Stimulated activated CD4-positive, alpha-beta T cell treated with anti-CD3 and anti-CD28 coated beads, Interleukin-4, amount 100 ng/mL, for 4 hours (primary cell): ENCODE measurements around the gene ATP2B3.
A peak's percentile ranks its signal among the peaks of the same experiment; 100 is the strongest.

Experiments
- DNase-seq, 2 experiments: peaks; one replicate each; pipeline ENCODE4 v3.0.0-alpha.2; 2020

ATP2B3 gene

GRCh38 chrX:153490217-153490930, 27.1 kb upstream of the ATP2B3 start:
- DNase-seq: no peak

DNA sequence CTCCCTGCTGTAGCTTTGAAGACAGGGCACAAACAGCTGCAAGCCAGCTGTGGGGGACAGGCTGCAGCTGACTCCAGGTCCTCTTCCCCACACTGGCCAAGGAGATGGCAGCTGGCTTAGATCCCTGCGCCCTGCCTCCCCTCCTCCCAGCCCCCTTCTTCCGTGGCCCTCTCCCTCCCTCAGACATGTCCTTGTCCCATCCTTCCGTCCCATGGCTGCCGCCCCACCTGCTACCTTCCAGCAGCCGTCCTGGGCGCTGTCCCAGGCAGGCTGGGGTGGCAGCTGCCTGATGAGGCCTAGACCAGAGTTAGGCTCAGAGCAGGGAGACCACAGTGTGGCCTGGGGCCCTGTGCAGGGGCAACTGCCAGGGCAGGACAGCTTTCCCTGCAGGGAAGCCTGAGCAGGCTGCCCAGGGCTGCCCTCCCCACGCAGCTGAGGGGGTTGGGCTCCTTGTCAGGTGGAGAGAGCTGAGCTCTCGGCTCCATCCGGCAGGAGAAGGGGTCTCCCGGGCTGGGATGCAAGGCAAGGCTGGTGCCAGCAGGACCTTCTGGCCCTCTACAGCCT, 26.0 kb upstream of the ATP2B3 start:
- DNase-seq: no peak

GRCh38 chrX:153491918-153492317, 25.5 kb upstream of the ATP2B3 start:
- no peak for DNase-seq

DNA sequence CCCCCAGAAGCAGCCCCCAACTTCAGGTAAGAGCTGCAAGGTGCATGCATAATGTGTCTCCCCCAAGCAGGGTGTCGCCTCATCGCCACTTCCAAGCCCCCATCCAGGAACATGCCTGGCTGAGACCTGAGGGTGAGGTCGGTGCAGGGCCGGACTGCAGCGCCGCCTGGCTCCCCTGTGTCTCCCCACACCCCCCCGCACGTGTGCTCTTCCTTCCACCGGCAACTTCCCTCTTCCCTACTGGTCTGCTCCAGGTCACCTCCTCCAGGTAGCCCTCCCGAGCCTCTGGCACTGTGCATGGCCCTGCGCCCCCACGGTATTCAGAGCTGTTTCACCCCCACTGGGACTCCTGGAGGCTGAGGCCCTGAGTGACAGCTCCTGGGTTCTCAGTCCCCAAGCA, 24.9 kb upstream of the ATP2B3 start:
- DNase-seq: no peak

GRCh38 chrX:153493085-153493484, 24.4 kb upstream of the ATP2B3 start:
- no peak for DNase-seq

GRCh38 chrX:153494061-153494460, 23.4 kb upstream of the ATP2B3 start:
- no peak for DNase-seq

DNA sequence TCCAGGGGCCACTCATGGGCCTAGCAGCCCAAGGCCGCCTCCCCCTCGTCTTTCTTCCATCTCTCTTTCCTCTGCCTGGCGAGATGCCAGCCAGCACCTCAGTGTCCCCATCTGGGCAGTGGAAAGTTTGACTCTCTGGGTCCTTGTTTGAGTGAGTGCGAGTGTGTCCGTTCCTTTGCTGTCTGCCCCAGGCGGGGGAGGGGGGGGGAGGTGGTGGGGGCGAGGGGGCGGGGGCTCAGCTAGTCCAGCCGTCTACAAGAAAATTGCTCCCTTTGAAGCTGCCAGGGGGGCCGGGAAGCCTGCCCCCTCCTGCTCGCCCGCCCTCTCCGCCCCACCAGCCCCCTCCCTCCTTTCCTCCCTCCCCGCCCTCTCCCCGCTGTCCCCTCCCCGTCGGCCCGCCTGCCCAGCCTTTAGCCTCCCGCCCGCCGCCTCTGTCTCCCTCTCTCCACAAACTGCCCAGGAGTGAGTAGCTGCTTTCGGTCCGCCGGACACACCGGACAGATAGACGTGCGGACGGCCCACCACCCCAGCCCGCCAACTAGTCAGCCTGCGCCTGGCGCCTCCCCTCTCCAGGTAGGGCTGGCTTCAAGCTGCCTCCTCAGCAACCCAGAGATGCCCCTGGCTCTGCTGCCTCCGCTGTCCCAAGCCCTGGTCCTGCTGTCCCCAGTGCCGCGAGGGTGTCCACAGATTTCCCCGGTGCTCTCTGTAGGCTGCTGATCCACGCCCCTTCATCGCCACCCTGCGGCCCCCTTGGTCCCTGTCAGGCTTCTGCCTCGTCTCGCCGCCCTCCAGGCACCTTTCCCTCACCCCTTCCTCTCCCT, 22.7 kb upstream of the ATP2B3 start, which contains the start of gene BGN:
Gene BGN, plus strand, starts transcription at position 440 of the 821 bp plus-strand sequence. CDS start 9,652 bp downstream, outside the sequence.
- DNase-seq: no peak

DNA sequence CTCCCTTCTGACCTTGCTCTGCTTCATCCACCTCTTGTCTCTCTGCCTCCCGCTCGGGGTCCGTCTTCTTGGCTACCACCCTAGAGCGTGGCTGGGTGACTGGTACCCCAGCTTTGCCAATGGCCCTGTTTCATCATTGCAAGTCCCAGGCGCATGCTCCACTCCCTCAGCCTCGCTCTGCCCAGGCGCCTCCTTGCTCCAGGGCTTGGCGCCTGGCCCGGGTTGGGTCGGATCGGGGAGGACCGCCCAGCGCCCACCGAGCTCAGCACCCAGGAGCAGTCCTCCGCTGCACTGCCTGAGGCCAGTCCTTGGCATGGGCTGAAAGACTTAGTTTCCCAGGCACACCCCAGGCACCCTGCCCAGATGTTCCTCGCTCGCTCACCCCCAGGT, 22.1 kb upstream of the ATP2B3 start:
- DNase-seq: no peak

- no peak for DNase-seq
These were observed 21.4 kb upstream of the ATP2B3 start for GRCh38 chrX:153495903-153496589.

GRCh38 chrX:153496590-153496959, 20.9 kb upstream of the ATP2B3 start:
- DNase-seq: no peak

- DNase-seq: no peak
These were observed 19.0 kb upstream of the ATP2B3 start for GRCh38 chrX:153498453-153498852.

GRCh38 chrX:153499341-153499740, 18.1 kb upstream of the ATP2B3 start:
- no peak for DNase-seq

GRCh38 chrX:153499876-153500275, 17.6 kb upstream of the ATP2B3 start:
- DNase-seq: no peak

DNA sequence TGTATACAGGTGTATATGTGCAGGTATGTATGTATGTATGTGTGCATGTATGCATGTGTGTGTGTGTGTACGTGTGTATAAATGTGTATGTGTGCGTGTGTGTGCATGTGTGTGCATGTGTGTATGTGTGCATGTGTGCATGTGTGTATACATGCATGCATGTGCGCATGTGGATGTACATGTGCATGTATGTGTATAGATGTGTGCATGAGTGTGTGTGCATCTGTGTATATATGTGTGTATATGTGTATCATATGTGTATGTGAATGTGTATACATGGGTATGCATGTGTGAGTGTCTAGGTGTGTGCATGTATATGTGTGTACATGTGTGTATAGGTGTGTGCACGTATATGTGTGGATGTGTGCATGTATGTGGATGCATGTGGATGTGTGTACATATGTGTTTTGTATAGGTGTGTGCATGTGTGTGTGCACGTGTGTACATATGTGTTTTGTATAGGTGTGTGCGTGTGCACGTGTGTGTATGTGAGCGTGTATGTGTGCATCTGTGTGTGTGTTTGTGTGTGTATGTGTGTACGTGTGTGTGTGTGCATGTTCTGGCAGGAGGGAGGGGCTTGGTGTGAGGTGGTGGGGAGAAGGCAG, 16.7 kb upstream of the ATP2B3 start:
- DNase-seq: no peak

DNA sequence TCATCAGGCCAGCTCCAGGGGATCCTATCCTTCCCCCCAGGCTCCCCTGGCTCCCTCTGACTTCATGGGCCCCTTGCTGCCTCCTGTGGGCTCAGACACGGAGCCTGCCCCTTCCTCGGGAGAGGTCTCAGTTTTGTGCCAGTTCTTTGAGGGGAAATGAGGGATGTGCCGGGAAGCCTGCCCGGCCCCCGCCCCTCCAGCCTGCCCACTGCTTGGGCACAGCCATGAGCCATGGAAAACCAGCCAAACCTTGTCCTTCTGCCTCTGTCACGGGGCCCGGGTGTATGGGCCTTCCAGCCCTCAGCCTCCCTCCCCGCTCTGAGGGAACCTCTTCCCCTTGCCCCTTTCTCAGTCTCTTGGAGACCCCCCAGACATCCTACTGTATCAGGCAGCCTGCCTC, 15.9 kb upstream of the ATP2B3 start:
- DNase-seq: no peak

DNA sequence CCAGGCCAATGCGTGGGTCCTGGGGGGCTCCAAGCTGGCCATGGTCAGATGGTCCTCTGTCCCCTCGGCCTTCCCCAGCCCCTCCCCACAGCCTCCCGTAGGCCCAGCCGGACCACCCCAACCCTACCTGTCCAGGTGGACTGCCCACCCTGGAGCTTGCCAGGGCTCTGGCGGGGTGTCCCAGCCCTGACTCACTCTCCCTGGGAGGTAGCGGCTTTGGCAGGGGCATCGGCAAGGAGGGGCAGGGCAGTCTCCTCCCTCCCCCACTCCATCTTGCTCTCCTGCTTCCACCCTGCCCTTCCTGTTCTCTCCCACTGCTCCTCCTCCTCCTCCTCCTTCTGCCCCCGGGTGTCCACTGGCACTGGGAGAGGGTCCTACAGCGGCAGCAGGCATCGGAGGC, 15.3 kb upstream of the ATP2B3 start:
- DNase-seq: no peak

DNA sequence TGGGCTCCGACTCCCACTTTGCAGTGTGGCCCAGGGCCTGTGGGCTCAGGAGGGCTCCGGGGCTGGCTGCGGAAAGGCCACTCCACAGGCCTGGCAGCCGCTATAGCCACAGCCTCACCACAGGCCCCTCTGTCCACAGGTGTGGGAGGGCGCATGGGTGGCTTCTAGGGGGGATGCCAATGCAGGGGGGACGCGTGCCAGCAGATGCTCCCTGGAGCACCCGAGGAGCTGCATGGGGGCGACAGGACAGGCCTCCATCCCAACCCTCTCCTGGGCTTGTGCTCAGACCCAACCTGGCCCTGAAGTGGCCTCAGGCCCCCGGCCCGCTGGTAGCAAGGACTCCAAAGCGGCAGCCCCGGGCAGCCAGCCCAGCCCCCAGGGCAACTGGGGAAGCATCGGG, 14.6 kb upstream of the ATP2B3 start:
- DNase-seq: no peak

GRCh38 chrX:153504445-153505016, 12.9 kb upstream of the ATP2B3 start:
- no peak for DNase-seq

GRCh38 chrX:153505361-153505760, 12.1 kb upstream of the ATP2B3 start:
- no peak for DNase-seq

GRCh38 chrX:153507484-153508178, 9.8 kb upstream of the ATP2B3 start:
- DNase-seq: peak; percentile 72 to 78

GRCh38 chrX:153509592-153509991, 7.8 kb upstream of the ATP2B3 start:
- no peak for DNase-seq

- no peak for DNase-seq
These were observed 7.1 kb upstream of the ATP2B3 start for GRCh38 chrX:153510383-153510782.
